ENCODE results near the gene DOCK11. TPM values are rescaled to one million over a fixed set of nuclear protein-coding genes. Genes with fewer than 3 reads are reported as not detected.

The DOCK11 gene
- total RNA-seq, 1 donor from 2014 or later: 4.3 TPM

DNA sequence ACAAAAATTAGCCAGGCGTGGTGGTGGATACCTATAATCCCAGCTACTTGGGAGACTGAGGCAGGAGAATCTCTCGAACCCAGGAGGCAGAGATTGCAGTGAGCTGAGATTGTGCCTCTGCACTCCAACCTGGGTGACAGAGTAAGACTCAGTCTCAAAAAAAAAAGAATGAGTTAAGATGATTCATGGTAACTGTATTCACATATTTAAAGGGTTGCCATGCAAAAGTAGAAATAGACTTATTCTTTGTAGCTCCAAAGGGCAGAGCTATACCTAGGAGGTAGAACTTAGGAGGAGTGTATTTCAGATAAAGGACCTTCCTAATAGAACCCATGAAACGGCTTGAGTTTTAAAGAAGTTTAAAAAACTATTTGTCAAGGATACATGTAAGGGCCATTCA lies 127.4 kb downstream of the DOCK11 start:
- H3K4me3 ChIP-seq (ENCODE audit: low read depth, low read length): no peak overlapping the region
- DNase-seq (ENCODE audit: low read depth): no peak
- TF ChIP-seq, protein P1, sequence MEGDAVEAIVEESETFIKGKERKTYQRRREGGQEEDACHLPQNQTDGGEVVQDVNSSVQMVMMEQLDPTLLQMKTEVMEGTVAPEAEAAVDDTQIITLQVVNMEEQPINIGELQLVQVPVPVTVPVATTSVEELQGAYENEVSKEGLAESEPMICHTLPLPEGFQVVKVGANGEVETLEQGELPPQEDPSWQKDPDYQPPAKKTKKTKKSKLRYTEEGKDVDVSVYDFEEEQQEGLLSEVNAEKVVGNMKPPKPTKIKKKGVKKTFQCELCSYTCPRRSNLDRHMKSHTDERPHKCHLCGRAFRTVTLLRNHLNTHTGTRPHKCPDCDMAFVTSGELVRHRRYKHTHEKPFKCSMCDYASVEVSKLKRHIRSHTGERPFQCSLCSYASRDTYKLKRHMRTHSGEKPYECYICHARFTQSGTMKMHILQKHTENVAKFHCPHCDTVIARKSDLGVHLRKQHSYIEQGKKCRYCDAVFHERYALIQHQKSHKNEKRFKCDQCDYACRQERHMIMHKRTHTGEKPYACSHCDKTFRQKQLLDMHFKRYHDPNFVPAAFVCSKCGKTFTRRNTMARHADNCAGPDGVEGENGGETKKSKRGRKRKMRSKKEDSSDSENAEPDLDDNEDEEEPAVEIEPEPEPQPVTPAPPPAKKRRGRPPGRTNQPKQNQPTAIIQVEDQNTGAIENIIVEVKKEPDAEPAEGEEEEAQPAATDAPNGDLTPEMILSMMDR (conservative IDR thresholded peaks at IDR 0.05; ENCODE audit: low read depth, low read length): no peak

DNA sequence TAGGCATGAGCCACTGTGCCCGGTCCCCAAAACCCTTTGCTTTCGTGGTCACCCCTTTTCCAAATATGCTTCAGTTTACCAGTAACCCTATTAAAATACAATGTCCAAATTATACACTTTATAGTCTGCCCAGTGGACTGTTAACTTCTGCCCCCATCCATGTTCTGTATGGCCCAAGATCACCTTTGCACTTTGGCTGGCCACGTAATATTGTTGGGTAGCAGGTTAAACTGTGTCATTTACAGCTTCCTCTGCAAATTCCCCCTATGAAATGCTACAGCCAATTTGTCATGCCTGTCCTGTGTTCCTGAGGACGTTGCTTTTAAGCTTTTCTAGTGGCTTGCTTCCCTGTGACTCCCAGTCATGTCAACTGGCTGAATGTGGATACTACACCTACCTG lies 130.7 kb downstream of the DOCK11 start:
- DNase-seq (ENCODE audit: low read depth): no peak
- H3K4me3 ChIP-seq (ENCODE audit: low read depth, low read length): no peak overlapping the region
- TF ChIP-seq, protein P1 (conservative IDR thresholded peaks at IDR 0.05; ENCODE audit: low read depth, low read length): no peak

GRCh38 chrX:118627084-118627758 lies 131.6 kb downstream of the DOCK11 start:
- no peak overlapping the region for H3K4me3 ChIP-seq (ENCODE audit: low read depth, low read length)
- DNase-seq (ENCODE audit: low read depth): no peak
- TF ChIP-seq, protein P1 (conservative IDR thresholded peaks at IDR 0.05; ENCODE audit: low read depth, low read length): peak; percentile 54

DNA sequence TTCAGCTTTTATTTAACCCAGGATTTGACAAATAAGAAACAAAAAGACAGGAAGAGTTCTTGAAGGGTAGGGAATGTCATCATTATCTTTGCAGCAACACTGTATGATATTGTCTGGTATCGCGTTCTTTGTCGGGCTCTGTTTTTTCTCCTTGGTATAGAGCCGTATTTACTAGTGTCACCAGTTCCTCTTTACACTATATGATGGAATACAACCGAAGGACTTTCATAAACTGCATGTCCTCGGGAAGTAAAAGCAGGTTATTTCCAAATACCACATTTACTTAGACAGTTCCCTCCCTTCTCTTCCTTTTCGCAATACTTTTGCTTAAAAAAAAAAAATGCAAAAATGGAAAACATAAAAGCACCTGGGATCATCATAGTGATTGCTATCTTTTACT lies 135.2 kb downstream of the DOCK11 start:
- TF ChIP-seq, protein P1 (conservative IDR thresholded peaks at IDR 0.05; ENCODE audit: low read depth, low read length): no peak
- H3K4me3 ChIP-seq (ENCODE audit: low read depth, low read length): no peak overlapping the region
- no peak for DNase-seq (ENCODE audit: low read depth)

DNA sequence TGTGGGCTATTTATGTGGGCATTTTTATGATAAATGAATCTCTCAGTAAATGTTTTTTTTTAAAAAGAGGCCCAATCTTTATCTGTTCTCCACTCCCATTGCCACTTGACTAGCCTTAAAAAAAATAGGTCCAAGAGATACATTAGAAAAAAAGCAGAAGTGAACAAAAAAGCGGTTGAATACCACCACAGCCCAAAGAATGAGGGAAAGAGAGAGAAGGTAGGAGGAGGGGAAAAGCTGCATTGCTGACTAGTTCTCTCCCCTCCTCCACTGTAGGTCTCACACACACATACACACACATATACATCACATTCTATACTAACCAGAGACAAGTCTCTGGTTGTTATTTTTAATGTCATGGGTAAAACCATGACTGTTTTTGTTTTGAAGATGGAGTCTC lies 136.0 kb downstream of the DOCK11 start:
- H3K4me3 ChIP-seq (ENCODE audit: low read depth, low read length): no peak overlapping the region
- TF ChIP-seq, protein P1 (conservative IDR thresholded peaks at IDR 0.05; ENCODE audit: low read depth, low read length): no peak
- no peak for DNase-seq (ENCODE audit: low read depth)

DNA sequence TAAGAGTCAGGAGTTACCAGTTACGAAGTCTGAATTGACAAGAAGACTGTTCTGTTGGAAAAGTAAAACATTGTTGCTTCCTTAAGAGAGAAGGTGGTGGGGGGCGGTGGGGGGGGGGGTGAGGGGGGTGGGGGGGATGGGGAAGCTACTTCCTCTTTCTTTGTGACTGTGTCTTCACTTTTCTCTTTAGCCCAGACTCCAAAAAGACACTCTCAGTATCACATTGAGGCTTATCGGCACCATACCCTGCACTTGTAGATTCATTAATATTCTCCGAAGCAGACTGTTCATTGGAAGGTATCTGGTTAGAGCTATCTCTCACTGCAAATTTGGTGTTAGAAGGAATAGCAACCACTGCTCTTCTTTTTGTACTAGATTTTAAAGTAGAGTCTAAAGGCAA lies 137.2 kb downstream of the DOCK11 start:
- TF ChIP-seq, protein P1 (conservative IDR thresholded peaks at IDR 0.05; ENCODE audit: low read depth, low read length): no peak
- no peak overlapping the region for H3K4me3 ChIP-seq (ENCODE audit: low read depth, low read length)
- no peak for DNase-seq (ENCODE audit: low read depth)

GRCh38 chrX:118633530-118633929 lies 137.9 kb downstream of the DOCK11 start:
- no peak overlapping the region for H3K4me3 ChIP-seq (ENCODE audit: low read depth, low read length)
- TF ChIP-seq, protein P1 (conservative IDR thresholded peaks at IDR 0.05; ENCODE audit: low read depth, low read length): no peak
- DNase-seq (ENCODE audit: low read depth): no peak
